ENCODE data around the gene QRFP.

DNA sequence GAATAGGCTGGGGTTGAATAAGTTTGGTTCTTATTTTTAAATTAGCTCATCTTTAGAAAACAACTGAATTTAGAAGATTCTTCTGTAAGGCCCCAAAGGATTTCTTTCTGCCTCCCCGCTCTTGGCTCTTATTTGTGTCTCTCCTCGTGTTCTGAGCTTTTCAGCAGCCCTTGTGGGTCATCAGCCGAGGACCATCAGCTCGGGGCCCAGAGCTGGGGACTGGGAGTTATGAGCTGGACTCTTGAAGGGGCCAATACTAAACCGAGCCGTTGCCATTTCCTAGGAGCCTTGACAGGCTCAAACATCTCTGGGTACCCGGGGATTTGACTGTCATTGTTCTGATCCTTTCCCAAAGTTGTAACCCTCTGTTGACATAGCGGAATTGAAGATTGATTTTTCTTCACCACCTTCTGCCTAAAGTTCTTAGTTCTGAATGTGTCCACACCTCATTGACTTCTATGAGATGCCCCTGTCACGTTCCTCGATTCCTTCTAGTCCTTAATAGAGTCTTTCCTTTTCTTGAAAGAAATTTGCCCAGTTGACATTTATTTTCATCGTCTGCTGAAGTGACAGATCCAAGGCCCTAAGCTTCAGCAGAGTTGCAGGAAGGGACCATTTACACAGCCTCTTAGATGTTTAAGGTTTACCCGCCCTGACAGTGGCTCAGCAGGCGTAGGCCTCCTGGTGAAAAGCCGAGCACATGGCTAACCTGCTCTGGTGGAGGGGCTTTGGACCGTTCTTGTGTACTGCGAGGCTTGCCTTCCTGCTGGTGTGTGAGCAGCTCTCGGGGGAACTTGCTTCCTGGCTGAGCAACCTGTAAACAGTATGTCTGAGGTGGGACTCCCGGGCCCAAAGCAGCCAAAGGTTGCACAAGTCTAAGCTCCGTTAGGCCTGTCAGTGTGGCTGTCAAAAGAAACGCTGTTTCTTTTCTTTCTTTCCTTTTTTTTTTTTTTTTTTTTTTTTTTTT is 37.6 kb downstream of the QRFP start:
- TF ChIP-seq, protein P1, sequence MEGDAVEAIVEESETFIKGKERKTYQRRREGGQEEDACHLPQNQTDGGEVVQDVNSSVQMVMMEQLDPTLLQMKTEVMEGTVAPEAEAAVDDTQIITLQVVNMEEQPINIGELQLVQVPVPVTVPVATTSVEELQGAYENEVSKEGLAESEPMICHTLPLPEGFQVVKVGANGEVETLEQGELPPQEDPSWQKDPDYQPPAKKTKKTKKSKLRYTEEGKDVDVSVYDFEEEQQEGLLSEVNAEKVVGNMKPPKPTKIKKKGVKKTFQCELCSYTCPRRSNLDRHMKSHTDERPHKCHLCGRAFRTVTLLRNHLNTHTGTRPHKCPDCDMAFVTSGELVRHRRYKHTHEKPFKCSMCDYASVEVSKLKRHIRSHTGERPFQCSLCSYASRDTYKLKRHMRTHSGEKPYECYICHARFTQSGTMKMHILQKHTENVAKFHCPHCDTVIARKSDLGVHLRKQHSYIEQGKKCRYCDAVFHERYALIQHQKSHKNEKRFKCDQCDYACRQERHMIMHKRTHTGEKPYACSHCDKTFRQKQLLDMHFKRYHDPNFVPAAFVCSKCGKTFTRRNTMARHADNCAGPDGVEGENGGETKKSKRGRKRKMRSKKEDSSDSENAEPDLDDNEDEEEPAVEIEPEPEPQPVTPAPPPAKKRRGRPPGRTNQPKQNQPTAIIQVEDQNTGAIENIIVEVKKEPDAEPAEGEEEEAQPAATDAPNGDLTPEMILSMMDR (IDR thresholded peaks at IDR 0.05; ENCODE audit: low read length), result no peak
- TF ChIP-seq EZH2phosphoT487 (IDR thresholded peaks at IDR 0.05; ENCODE audit: low read length), result no peak
